HL-60 (cell line): ENCODE measurements around the gene DPCD.
A peak's percentile ranks its signal among the peaks of the same experiment; 100 is the strongest.

Source experiments
- DNase-seq, 2 experiments: peaks; one replicate each; pipeline ENCODE4 v3.0.0-alpha.2; 2010 to 2020; ENCODE audit warnings: low read depth in 1 of 2, low spot score in 1 of 2
- H3K27ac ChIP-seq: fragments of 250-450 bp; sonication (Bioruptor Pico); replicated peaks from 2 replicates; pipeline ENCODE4 v1.5.1; 2020; ENCODE audit warnings: mild to moderate bottlenecking, moderate library complexity
- H3K27me3 ChIP-seq: fragments of 250-450 bp; sonication (Bioruptor Pico); 2 replicates; pipeline ENCODE4 v1.5.1; 2021; ENCODE audit warnings: mild to moderate bottlenecking, moderate library complexity; ENCODE audit not compliant: insufficient read depth, poor library complexity, severe bottlenecking
- H3K4me3 ChIP-seq: replicated peaks from 2 replicates; pipeline ENCODE4 v1.5.1; 2011; ENCODE audit warnings: mild to moderate bottlenecking, control low read depth, low read length; ENCODE audit not compliant: insufficient read depth
- GABPA ChIP-seq: IDR thresholded peaks from 2 replicates; pipeline ENCODE4 v1.6.1; 2012; ENCODE audit warnings: low read depth
- POLR2AphosphoS5 ChIP-seq: IDR thresholded peaks from 2 replicates; pipeline ENCODE4 v1.6.1; 2012; ENCODE audit warnings: low read depth
- SPI1 ChIP-seq: IDR thresholded peaks from 2 replicates; pipeline ENCODE4 v1.6.1; 2012; ENCODE audit warnings: low read depth, mild to moderate bottlenecking, borderline replicate concordance
- TF ChIP-seq, protein P1 (sequence below): IDR thresholded peaks from 2 replicates; pipeline ENCODE4 v1.6.1; 2012; ENCODE audit warnings: low read depth; ENCODE audit not compliant: insufficient replicate concordance
- TF ChIP-seq, protein P2 (sequence below): IDR thresholded peaks from one replicate; pipeline ENCODE4 v1.5.1; 2011; ENCODE audit warnings: low read length, control low read depth, inconsistent platforms; ENCODE audit not compliant: insufficient read depth

DPCD gene

DNA sequence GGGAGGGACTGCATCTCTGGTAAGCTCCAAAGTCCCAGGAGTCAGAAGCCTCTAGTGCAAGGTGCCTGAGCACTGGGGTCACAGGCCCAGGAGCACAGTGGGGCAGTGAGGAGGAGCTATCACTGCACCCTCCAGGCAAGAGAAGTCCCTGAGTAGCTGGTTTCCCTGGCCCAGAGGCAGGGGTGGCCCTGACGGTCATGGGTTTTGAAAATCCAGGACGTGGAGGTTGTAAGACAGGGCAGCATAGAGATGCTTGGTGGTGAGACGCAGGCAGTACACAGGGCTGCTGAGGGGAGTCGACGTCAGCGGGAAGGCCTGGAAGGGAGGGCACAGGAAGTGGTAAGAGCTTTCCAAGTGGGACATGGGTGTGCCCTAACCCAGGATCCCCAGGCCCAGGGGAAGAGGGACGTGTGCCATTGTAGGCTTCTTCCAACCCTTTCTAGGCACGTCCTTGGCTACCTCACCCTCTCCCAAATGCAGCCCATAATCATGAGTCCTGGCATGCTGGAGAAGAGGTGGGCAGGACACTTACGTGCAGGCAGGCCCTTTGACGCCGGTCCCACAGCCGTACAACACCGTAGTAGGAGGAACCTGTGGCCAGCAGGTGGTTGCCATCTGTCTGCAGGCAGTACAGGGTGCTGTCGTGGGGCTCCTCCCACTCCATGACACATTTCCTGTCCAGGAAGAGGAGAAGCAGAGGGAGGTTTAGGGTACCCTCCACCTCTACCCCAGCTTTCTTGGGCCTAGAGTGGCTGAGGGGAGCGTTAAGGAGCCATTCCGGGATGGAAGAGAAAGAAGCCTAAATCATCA lies 23.2 kb downstream of the DPCD start:
- Histone ChIP-seq H3K27me3 (no peaks in the 10 kb centered on the region), H3K27ac (no peak overlapping the region), H3K4me3 (no peak overlapping the region)
- TF ChIP-seq, protein P1, sequence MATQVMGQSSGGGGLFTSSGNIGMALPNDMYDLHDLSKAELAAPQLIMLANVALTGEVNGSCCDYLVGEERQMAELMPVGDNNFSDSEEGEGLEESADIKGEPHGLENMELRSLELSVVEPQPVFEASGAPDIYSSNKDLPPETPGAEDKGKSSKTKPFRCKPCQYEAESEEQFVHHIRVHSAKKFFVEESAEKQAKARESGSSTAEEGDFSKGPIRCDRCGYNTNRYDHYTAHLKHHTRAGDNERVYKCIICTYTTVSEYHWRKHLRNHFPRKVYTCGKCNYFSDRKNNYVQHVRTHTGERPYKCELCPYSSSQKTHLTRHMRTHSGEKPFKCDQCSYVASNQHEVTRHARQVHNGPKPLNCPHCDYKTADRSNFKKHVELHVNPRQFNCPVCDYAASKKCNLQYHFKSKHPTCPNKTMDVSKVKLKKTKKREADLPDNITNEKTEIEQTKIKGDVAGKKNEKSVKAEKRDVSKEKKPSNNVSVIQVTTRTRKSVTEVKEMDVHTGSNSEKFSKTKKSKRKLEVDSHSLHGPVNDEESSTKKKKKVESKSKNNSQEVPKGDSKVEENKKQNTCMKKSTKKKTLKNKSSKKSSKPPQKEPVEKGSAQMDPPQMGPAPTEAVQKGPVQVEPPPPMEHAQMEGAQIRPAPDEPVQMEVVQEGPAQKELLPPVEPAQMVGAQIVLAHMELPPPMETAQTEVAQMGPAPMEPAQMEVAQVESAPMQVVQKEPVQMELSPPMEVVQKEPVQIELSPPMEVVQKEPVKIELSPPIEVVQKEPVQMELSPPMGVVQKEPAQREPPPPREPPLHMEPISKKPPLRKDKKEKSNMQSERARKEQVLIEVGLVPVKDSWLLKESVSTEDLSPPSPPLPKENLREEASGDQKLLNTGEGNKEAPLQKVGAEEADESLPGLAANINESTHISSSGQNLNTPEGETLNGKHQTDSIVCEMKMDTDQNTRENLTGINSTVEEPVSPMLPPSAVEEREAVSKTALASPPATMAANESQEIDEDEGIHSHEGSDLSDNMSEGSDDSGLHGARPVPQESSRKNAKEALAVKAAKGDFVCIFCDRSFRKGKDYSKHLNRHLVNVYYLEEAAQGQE = no peak
- TF ChIP-seq, protein P2, sequence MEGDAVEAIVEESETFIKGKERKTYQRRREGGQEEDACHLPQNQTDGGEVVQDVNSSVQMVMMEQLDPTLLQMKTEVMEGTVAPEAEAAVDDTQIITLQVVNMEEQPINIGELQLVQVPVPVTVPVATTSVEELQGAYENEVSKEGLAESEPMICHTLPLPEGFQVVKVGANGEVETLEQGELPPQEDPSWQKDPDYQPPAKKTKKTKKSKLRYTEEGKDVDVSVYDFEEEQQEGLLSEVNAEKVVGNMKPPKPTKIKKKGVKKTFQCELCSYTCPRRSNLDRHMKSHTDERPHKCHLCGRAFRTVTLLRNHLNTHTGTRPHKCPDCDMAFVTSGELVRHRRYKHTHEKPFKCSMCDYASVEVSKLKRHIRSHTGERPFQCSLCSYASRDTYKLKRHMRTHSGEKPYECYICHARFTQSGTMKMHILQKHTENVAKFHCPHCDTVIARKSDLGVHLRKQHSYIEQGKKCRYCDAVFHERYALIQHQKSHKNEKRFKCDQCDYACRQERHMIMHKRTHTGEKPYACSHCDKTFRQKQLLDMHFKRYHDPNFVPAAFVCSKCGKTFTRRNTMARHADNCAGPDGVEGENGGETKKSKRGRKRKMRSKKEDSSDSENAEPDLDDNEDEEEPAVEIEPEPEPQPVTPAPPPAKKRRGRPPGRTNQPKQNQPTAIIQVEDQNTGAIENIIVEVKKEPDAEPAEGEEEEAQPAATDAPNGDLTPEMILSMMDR = no peak
- no peak for TF ChIP-seq GABPA
- TF ChIP-seq SPI1 = no peak
- no peak for TF ChIP-seq POLR2AphosphoS5
- DNase-seq = peak in 1 of 2 experiments; percentile 13

DNA sequence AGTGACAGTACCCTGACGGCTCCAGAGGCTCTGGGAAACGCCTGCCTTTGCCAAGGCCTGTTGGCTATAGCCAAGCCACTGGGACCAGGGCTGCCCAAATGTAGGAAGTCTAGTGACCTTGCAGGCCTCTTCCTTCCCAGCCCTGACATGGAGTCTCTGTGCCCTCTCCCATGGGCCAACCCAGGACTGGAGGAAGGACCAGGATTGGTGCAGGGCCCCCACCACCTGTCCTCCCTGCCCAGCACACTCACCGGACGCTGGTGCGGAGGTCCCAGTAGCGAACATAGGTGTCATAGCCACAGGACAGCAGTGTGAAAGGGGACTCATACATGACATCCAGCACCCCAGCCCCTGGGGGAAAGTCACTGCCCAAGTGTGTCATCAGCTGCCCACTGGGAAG lies 24.0 kb downstream of the DPCD start:
- H3K27ac ChIP-seq = no peak overlapping the region
- no peak overlapping the region for H3K4me3 ChIP-seq
- DNase-seq = no peak
- no peaks in the 10 kb centered on the region for H3K27me3 ChIP-seq
- TF ChIP-seq, protein P2 = no peak
- TF ChIP-seq POLR2AphosphoS5 = no peak
- no peak for TF ChIP-seq GABPA
- TF ChIP-seq SPI1 = no peak
- TF ChIP-seq, protein P1 = no peak

DNA sequence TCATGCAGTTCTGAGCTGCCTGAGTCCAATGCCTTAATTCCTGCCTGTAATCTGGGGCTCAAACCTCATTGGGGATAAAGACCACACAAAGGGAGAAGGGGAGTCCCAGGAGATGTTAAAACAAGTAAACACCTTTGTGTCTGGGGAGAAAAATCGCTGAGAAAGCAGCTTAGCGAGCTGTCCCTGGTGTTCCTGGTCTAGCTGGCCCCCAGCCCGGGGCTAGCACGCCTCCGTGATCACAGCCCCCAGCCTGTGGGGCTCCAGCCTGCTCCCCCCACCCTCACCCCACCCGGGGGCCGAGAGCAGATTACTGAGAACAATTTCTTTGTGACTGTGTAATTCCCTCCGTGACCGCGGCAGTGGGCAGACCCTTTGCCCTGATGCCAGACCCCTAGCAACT lies 24.8 kb downstream of the DPCD start:
- DNase-seq = no peak
- TF ChIP-seq, protein P2 = no peak
- TF ChIP-seq GABPA (no peak), SPI1 (no peak), POLR2AphosphoS5 (no peak)
- TF ChIP-seq, protein P1 = no peak
- Histone ChIP-seq H3K27me3 (no peaks in the 10 kb centered on the region), H3K4me3 (no peak overlapping the region), H3K27ac (no peak overlapping the region)
